Stimulated activated CD4-positive, alpha-beta T cell treated with anti-CD3 and anti-CD28 coated beads, TNF-alpha, amount 100 ng/mL, for 1 hour (primary cell): ENCODE data around the gene MAML1.
"Not testable (repeated sequence)": the region's sequence is repeated elsewhere in the genome, so short reads cannot be mapped to it uniquely, and the experiment has no call there.

ENCODE experiments used
- DNase-seq, 3 donors: peaks; one replicate each; pipeline ENCODE4 v3.0.0-alpha.2; 2020; ENCODE audit warnings: low read depth in 3 of 3, low spot score in 1 of 3

The MAML1 gene

DNA sequence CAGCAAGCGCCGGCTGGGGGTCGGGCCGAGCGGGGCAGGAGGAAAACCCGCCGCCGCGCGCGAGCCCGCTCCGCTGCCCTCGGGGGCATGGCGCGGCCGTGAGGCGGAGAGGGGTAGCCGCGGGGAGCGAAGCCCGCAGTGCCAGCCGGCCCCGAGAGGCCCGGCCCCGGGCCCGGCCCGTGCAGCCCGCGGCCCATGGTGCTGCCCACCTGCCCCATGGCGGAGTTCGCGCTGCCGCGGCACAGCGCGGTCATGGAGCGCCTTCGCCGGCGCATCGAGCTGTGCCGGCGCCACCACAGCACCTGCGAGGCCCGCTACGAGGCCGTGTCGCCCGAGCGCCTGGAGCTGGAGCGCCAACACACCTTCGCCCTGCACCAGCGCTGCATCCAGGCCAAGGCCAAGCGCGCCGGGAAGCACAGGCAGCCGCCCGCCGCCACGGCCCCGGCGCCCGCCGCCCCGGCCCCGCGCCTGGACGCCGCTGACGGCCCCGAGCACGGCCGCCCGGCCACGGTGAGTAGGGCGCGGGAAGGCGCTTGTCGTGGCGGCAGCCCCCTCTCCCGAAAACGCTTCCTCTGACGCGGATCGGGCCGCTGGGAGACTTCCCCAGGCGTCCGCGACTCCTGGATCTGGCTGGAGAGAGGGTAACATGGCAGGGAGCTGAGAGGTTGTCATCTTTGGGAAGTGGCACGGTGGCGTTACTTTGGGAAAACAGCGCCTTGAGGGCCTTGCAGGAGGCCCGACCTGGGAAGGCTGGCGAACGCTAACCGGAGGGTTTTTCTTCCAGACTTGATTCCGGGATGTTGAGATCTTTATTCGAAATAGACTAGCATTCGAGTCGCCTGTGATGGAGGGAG lies 523 bp downstream of the MAML1 start:
- DNase-seq = peak in 2 of 3 donors; percentile 3 to 17

DNA sequence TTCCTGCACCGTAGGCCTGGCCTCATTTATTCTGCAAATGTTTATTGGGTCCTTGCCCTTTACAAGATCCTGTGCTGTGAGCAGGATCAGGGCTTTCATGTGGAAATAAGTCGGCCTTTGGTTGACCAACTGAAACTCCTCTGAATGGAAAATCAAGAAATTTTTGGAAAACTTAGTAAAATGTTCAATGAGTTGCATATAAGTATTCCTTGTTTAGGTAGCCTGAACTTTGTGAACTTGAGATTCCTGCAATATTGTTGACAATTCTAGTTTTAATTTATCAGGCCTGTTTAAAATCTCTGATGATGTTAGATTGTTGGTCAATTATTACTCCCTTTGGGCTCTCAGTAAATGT lies 1.1 kb downstream of the MAML1 start:
- no peak for DNase-seq

DNA sequence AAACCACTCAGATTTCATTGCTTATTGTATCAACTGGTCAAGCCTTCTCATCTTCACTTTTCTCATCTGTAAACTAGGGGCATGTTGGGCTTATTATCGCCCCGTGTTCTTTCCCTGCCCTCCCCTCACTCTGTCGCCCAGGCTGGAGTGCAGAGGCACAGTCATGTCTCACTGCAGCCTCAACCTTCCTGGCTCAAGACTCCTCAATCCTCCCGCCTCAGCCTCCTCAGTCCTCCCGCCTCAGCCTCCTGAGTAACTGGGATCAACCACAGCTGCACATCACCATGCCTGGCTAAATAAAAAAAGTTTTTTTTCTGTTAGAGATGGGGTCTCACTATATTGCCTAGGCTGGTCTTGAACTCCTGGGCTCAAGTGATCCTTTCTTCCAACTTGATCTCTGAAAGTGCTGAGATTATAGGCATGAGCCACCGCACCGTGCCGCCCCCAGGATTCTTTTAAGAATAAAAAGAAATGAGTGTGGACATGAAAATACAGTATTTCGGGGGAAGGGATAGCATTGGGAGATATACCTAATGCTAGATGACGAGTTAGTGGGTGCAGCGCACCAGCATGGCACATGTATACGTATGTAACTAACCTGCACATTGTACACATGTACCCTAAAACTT lies 2.0 kb downstream of the MAML1 start:
- DNase-seq = no peak

DNA sequence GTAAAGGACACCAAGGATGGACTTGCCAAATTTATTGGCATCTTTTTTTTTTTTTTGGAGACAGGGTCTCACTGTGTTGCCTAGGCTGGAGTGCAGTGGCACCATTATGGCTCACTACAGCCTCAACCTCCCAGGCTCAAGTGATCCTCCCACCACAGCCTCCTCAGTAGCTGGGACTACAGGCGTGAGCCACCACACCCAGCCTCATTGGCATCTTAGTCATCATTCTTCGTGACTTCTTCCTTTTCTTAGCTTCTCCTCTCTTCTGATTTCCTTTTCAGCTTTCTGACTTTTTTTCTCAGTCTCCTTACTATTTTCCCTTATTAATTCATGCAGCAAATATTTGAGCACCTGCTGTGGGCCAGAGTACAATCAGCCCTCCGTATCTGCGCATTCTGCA lies 6.1 kb downstream of the MAML1 start:
- DNase-seq = no peak

DNA sequence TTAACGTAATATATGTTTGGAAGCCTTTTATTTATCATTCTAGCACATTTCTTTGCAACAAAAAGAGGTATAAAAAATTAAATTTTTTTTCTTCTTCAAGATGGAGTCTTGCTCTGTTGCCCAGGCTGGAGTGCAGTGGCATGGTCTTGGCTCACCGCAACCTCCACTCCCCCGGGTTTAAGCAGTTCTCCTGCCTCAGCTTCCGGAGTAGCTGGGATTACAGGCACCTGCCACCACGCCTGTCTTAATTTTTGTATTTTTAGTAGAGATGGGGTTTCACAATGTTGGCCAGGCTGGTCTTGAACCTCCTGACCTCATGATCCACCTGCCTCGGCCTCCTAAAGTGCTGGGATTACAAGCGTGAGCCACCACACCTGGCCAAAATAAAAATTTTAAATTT lies 11.5 kb downstream of the MAML1 start:
- not testable (repeated sequence) for DNase-seq

DNA sequence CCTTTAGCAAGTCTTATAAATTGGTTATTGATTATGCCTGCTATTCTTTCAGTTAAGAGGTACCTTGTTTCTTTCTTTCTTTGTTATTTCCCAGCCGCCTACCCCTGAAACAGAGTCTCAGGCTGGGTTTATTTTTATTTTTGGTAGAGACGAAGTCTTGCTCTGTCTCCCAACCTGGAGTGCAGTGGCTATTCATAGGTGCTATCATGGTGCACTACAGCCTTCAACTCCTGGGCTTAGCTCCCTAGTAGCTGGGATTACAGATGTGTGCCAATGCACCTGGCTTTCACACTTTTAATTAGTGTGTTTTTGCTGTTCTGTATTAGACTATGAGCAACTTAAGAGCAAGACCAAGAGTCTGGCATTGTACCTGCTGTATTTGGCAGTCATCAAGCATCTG lies 14.2 kb downstream of the MAML1 start:
- DNase-seq = no peak

DNA sequence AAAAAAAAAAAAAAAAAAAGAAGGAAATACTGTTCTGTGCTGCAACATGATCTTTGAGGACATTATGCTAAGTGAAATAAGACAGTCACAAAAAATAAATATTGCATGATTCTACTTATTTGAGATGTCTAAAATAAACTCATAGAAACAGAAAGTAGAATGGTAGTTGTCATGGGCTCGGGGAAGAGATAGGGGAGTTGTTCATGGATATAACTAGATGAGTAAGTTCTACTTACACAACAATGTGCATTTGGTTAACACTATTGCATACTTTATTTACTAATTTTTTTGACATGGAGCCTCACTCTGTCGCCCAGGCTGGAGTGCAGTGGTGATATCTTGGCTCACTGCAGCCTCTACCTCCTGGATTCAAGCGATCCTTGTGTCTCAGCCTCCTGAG lies 15.2 kb downstream of the MAML1 start:
- no peak for DNase-seq

DNA sequence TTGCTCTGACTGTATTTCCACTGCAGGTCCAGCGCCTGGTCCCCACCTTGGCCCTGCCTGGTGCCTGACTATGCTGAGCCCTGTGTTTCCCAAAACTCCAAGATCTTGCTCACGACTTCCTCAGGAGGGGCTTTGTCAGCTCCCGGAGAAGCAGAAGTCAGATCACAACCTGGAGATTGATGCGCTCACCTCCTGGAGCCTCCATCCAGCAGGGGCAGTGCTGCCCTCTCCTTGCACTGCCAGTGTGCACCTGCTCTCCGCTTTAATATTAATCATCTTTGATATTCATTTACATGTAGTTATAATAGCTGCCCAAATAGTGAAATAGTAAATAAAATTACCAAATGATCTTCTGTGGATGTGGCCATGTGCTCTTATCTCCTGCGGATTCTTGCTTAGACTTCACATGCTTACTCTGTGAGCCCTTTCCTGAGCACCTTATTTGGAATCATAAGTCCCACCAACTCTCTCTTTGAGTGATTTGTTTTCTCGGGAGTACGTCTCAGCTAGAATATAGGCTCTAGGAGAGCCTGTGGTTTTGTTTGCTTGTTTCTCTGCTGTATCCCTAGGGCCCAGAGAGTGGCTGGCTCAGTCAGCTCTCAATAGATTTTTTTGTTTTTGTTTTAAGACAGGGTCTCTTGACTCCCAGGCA lies 17.4 kb downstream of the MAML1 start:
- DNase-seq = no peak

DNA sequence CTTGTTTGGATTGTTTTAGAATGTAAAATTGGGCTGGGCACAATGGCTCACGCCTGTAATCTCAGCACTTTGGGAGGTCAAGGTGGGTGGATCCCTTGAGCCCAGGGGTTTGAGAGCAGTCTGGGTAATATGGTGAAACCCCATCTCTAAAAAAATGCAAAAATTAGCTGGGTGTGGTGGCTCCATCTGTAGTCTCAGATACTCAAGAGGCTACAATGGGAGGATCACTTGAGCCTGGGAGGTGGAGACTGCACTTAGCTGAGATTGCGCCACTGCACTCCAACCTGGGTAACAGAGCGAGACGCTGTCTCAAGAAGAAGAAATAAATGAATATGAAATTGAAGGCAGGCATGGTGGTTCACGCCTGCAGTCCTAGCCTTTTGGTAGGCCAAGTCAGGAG lies 21.3 kb downstream of the MAML1 start:
- no peak for DNase-seq

DNA sequence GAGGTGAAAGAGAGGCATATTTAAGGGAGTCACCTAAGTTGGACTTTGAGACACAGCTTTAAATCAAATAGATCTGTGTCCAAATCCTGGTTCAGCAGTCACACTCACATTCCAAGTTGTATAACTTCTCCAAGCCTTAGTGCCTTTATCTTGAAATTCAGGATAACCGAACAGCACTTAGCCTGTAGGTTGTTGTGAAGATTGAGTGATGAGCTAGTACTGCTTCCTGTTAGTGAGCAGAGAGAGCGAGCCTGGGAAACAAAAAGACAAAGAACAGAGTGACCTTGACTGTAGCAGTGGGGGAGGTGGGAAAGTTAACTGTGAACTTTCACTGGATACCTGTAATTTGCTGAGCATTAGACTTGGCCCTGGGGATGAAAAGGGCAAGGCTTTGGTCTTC lies 22.4 kb downstream of the MAML1 start:
- no peak for DNase-seq

DNA sequence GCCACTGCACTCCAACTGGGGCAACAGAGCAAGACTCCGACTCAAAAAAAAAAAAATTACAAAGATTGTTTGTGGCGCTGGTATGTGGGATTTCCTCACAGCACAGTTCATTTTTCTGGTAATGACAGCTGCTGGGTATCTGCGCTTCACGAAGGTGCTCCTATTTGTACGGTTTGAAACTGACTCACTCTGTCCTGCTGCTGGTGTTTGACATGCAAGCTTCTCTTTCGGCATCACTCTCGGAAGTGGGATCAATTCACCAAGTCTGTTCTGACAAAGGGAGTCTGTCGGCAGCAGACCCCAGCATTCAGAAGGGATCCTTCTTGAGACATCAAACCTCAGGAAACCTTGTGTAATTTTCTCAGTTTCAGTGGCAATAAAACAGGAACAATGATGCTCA lies 26.3 kb downstream of the MAML1 start:
- no peak for DNase-seq

DNA sequence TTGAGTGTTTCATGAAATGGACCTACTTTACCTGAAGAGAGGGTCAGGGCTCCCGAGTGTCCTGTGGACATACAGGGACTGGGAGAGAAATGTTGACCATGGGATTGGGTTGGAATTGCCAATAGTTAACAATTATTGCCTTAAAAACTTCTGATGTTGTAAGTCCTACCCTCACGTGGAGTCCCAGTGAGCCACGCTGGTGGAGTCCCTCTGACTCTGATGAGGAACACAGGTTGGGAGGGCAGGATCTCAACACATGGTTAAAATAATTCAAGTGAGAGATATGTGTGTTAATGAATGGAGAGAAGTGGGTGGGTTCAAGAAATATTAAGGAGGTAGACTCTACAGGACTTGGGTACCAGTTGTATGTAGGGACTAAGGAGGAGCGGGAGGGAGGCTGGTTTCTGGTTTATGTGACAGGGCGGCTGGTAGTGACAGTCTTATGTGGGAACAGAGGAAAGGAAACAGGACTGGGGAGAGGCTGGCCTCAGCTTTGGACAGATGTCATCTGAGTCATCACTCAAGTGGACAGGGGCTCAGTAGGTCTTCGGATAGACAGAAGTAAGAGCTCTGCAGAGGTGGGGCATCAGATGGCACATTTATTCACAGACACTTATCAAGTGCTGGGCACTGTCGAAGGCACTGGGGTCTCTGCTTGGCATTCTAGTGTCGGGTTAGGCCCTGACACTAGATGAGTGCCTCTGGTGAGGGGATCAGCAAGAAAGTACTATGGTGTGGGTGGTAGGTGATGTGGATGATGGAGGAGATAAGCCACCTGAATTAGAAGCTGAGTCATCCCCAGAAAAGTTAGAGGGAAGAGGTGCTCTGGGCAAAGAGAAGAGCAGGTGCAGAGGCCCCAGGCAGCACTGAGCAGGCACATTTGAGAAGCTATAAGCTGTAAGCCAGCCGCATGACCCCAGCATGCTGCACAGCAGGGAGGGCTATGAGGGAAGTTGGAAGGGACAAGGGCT lies 27.2 kb downstream of the MAML1 start:
- peak in 1 of 3 donors; percentile 10 for DNase-seq

DNA sequence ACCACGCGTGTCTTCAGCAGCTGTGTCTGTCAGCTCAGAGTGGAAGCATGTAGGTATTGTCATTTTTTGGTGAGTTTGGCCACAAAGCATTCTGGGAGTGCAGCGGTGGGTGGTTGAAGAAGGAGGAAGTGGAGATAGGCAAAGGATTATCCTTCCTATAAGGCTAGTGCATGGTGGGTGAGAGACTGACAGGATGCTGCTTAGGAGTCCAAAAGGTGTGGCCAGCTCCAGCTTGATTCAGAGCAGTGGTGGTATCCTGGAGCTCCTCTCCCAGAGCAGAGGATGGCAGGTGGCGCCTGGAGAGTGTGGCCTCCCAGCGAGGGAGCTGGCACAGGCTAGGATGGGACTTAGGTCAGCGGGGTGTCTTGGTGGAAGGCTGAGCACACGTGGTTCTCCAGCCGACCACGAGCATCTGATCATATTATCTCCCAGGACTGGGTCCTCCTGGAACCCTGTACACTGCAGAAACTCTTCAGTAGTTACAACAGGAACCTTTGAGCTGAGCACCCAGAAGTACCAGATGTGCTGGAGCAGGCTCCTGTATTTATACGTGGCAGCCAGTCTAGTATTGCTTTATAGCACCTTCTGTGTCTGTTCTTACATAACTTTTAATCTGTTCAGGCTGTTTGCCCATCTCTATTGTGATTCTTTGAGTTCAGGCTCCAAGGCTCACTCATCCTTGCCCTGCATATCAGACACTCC lies 29.6 kb downstream of the MAML1 start:
- DNase-seq = no peak

DNA sequence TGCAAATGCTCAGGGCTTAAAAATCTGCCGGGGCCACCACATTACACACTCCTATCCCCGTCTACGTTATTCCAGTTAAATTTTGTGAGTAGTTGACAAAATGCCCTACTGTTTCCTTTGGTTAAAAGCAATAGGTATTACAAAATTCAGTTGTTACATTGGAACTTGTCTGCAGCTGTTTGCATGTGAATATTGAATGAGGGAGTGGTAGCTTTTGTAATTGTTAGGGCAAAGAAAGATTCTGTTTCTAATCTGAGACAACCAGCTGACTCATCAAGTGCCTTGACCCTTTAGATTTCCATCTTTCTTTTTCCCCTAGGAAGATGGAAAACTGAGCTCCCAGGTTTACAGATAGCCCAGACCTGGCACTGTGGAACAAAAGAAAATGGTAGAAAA lies 30.2 kb downstream of the MAML1 start:
- DNase-seq = no peak

DNA sequence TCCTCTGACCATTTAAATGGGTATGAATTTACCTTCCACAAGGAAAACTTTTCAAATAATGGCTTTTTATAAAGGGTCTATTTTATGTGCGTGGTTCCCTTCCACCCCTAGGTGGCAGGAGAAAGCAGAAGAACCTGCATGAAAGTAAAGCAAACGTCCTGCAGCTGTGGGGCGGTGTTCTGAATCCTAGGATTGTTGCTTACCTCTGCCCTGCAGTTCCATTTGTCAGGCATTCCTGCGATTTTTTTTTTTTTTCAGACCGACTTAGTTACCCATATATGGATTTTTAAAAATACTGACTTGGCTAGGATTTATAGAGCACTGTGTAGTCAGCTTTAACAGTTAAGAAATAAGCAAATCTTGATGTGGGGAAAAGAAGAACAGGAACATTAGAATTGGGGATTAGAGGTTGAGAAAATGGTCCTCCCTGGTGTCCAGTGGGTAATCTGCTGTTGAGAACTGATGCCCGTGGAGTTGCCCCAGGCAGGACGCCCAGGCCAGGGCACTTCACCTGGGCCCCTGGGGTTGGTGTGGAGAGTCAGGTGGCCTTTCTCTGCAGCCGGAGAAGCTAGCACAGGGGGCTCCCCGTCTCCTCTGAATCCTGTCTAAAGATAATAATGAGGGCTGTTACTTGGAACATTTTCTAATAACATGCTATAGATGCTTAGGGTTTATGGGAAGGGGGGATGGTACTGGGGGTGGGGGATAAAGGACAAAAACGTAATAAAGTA lies 30.8 kb downstream of the MAML1 start:
- peak in 2 of 3 donors; percentile 8 to 25 for DNase-seq

DNA sequence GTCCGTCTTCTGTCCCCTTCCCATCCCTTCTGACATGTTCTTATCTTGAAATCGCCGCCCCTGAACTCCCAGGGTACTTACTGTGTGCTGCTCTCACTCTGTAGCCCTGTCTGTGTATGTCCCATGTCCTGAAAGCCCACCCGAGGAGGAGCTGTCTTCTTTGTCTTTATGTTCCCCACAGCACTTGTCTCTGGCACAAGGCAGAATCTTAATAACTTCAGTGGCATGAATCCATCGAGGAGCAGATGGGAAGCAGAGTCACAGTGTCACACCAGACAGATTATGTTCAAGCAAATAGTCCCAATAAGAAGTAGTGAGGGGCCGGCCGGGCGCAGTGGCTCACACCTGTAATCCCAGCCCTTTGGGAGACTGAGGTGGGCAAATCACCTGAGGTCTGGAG lies 31.4 kb downstream of the MAML1 start:
- no peak for DNase-seq

DNA sequence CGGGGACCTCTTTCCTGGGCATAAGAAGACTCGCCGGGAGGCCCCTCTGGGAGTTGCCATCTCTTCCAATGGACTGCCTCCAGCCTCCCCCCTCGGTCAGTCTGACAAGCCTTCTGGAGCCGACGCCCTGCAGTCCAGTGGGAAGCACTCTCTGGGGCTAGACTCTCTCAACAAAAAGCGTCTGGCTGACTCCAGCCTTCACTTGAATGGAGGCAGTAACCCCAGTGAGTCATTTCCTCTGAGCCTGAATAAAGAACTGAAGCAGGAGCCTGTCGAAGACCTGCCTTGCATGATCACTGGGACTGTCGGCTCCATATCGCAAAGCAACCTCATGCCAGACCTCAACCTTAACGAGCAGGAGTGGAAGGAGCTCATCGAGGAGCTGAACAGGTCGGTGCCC lies 32.8 kb downstream of the MAML1 start:
- DNase-seq = no peak

DNA sequence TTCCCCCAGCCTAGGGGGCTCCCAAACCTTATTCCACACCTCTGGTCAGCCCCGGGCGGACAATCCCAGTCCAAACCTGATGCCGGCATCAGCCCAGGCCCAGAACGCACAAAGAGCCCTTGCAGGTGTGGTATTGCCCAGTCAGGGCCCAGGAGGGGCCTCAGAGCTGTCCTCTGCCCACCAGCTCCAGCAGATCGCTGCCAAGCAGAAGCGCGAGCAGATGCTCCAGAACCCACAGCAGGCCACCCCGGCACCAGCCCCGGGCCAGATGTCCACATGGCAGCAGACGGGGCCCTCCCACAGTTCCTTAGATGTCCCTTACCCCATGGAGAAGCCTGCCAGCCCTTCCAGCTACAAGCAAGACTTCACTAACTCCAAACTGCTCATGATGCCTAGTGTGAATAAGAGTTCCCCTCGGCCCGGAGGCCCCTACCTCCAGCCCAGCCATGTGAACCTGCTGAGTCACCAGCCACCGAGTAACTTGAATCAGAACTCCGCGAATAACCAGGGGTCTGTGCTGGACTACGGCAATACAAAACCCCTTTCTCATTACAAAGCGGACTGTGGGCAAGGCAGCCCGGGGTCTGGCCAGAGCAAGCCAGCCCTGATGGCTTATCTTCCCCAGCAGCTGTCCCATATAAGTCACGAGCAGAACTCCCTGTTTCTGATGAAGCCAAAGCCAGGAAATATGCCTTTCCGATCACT lies 33.6 kb downstream of the MAML1 start:
- no peak for DNase-seq

DNA sequence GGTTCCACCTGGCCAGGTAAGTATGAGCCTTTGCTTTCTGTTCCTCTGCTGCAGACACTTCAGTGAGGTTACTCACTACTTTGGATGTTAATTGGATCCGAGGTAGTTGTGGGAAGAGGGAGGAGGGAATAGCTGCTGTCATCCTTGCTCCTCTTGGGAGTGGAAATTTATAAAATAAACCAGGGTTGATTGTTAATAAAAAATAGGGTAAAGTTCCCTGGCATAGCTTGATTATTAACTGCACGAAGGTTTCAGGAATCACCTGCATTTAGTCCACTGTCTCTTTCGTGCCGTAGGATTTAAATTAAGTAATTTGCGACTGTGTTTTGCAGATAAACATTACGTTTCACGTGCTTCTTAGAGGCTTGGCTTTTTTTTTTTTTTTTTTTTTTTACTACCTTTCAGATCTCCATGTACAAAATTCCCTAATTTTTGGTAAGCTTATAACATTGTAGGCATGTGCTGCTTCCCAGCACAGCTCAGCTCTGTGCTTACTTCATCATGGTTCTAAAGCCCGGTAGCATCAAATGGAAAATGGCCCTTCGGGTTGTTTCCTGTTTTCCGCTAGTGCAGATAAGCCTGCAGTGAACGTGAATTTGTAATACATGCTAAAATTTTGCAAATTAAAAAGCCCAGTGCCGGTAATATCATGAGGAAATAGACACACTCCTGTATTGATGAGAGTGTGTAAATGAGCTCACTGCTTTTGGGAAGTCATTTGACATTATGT lies 34.3 kb downstream of the MAML1 start:
- DNase-seq = no peak
